Ovary (tissue), 9 donors: Measurements from ENCODE around the gene FER. TPM values are rescaled to one million over a fixed set of nuclear protein-coding genes. Genes with fewer than 3 reads are reported as not detected.

Experiments
- DNase-seq, 5 donors: peaks; one replicate each; pipeline ENCODE4 v3.0.0-alpha.2; 2019 to 2020
- H3K27ac ChIP-seq, 2 donors: fragments of 200-600 bp; one replicate each; pipeline versions ENCODE4 v1.5.1 to v1.8.0; 2019 to 2022
- H3K27me3 ChIP-seq: fragments of 200-600 bp; one replicate; pipeline ENCODE4 v1.8.0; 2022
- H3K36me3 ChIP-seq: fragments of 200-600 bp; sonication (generic); one replicate; pipeline ENCODE4 v1.5.1; 2019
- H3K4me1 ChIP-seq: one replicate; pipeline ENCODE4 v1.8.1; 2013; ENCODE audit warnings: mild to moderate bottlenecking, moderate library complexity; ENCODE audit not compliant: insufficient read depth
- H3K4me3 ChIP-seq: fragments of 200-600 bp; sonication (generic); one replicate; pipeline ENCODE4 v1.5.1; 2017
- H3K9me3 ChIP-seq, 2 donors: fragments of 200-600 bp in 1 of 2; sonication (generic) in 1 of 2; one replicate each; pipeline versions ENCODE4 v1.5.1 to v1.8.1; 2013 to 2019; ENCODE audit warnings: mild to moderate bottlenecking in 1 of 2, moderate library complexity in 1 of 2
- CTCF ChIP-seq, 3 donors: fragments of 450-650 bp in 2 of 3; fragments of 200-600 bp in 1 of 3; IDR thresholded peaks; one replicate each; pipeline versions ENCODE4 v1.5.1 to v1.8.0; 2016 to 2022; ENCODE audit warnings: antibody characterized with exemption in 3 of 3, mild to moderate bottlenecking in 1 of 3
- EP300 ChIP-seq: sonication (generic); formaldehyde crosslinking; IDR thresholded peaks from one replicate; pipeline ENCODE4 v1.6.1; 2017; ENCODE audit warnings: antibody characterized with exemption
- POLR2A ChIP-seq: fragments of 450-650 bp; IDR thresholded peaks from one replicate; pipeline ENCODE4 v1.6.1; 2017; ENCODE audit warnings: antibody characterized with exemption, mild to moderate bottlenecking, moderate library complexity
- WGBS, 3 donors: extraction: QIAGEN DNeasy Blood & Tissue Kit in 1 of 3; methylation state at CpG; one replicate each; pipeline versions ENCODE4 v1.1.5 to v1.1.7; 2013 to 2017; 5-methylcytosine and 5-hydroxymethylcytosine counted together
- intact Hi-C, 4 donors: fragments of 100-400 bp; cut with DNase I; formaldehyde crosslinking; loops; one replicate each; pipeline versions ENCODE4 v1.11.0 to v1.15.1; 2022 to 2023
- polyA plus RNA-seq, 2 donors: library from polyadenylated mRNA; stranded (reverse); fragments of 200-250 nt in 1 of 2; fragments of 350-450 nt in 1 of 2; fragmentation: Illumina TruSeq in 1 of 2; extraction: RNeasy Lipid Tissue Mini Kit (QIAGEN cat#74804) in 1 of 2; gene quantifications; one replicate each; pipeline ENCODE4 v1.2.3, GENCODE V29; 2013 to 2014
- total RNA-seq, 7 donors: library from RNA; depleted of rRNA in 2 of 7; stranded (reverse); fragments of >200 nt in 2 of 7; fragmentation: NEBNext Ultra II Directional in 3 of 7; extraction: Animal tissue kit (Norgen Biotek cat#: 25700) in 3 of 7; gene quantifications; one replicate each; pipeline versions ENCODE4 v1.1.0 to v1.2.4, GENCODE V29; 2016 to 2023
- donor health status: DM: no; HTN: no; CAD: no; lungs with moderate emphysema.
- donor health status: DM: no; HTN: no; CAD: no.
- donor health status: Bipolar disorder and iron deficiency.
- donor health status: DM: yes; HTN: yes; CAD: no.
- donor health status: DM: no; HTN: no; CAD: no.
- donor health status: DM: yes; HTN: yes; CAD: no.

Gene FER
- total and polyA plus RNA-seq, 9 donors = 3.0 to 36.0 (median 28.0) TPM

GRCh38 chr5:109062664-109063063 is 315.0 kb downstream of the FER start:
- H3K4me3 ChIP-seq = no peak overlapping the region
- no peak for TF ChIP-seq POLR2A
- H3K9me3 ChIP-seq = no peaks in the 10 kb centered on the region
- no peak overlapping the region for H3K27ac ChIP-seq
- DNase-seq = no peak
- H3K27me3 ChIP-seq = no peaks in the 10 kb centered on the region
- WGBS, 3 donors = 29 to 51% (median 39%) methylated on average over 1 of the region's 1 CpG
- intact Hi-C loops = no loop called here
- H3K4me1 ChIP-seq = no peaks in the 10 kb centered on the region
- H3K36me3 ChIP-seq = no peaks in the 10 kb centered on the region

GRCh38 chr5:109063223-109063622 is 315.5 kb downstream of the FER start:
- H3K4me1 ChIP-seq = no peaks in the 10 kb centered on the region
- 65 to 82% (median 69%) methylated on average over 1 of the region's 1 CpG for WGBS, 3 donors
- H3K9me3 ChIP-seq = no peaks in the 10 kb centered on the region
- intact Hi-C loops = no loop called here
- H3K27me3 ChIP-seq = no peaks in the 10 kb centered on the region
- TF ChIP-seq POLR2A = no peak
- TF ChIP-seq CTCF (IDR thresholded peaks at IDR 0.05) = no peak
- no peak for TF ChIP-seq EP300
- DNase-seq = no peak
- H3K27ac ChIP-seq = no peak overlapping the region
- no peaks in the 10 kb centered on the region for H3K36me3 ChIP-seq
- no peak overlapping the region for H3K4me3 ChIP-seq

GRCh38 chr5:109076741-109077140 is 329.0 kb downstream of the FER start:
- Histone ChIP-seq H3K4me3 (no peak overlapping the region), H3K27me3 (no peaks in the 10 kb centered on the region), H3K9me3 (no peaks in the 10 kb centered on the region), H3K27ac (no peak overlapping the region), H3K36me3 (no peaks in the 10 kb centered on the region), H3K4me1 (no peaks in the 10 kb centered on the region)
- TF ChIP-seq POLR2A = no peak
- TF ChIP-seq CTCF (IDR thresholded peaks at IDR 0.05) = no peak
- no peak for TF ChIP-seq EP300
- no peak for DNase-seq
- intact Hi-C loops = no loop called here
- WGBS, 3 donors = 92 to 98% (median 97%) methylated on average over 2 of the region's 2 CpGs

- intact Hi-C loops = no loop called here
- DNase-seq = no peak
- no peak for TF ChIP-seq POLR2A
- TF ChIP-seq CTCF (IDR thresholded peaks at IDR 0.05) = no peak
- TF ChIP-seq EP300 = no peak
- no peak overlapping the region for H3K27ac ChIP-seq
- no peaks in the 10 kb centered on the region for H3K36me3 ChIP-seq
- H3K4me3 ChIP-seq = no peak overlapping the region
- H3K4me1 ChIP-seq = no peaks in the 10 kb centered on the region
- no peaks in the 10 kb centered on the region for H3K27me3 ChIP-seq
- H3K9me3 ChIP-seq = no peaks in the 10 kb centered on the region
Measured at GRCh38 chr5:109078448-109078847, 330.8 kb downstream of the FER start.

GRCh38 chr5:109080481-109080880 is 332.8 kb downstream of the FER start:
- Histone ChIP-seq H3K27me3 (no peaks in the 10 kb centered on the region), H3K4me1 (no peaks in the 10 kb centered on the region), H3K4me3 (no peak overlapping the region), H3K9me3 (no peaks in the 10 kb centered on the region), H3K27ac (no peak overlapping the region), H3K36me3 (no peaks in the 10 kb centered on the region)
- WGBS, 3 donors = 94 to 98% (median 96%) methylated on average over 3 of the region's 3 CpGs
- TF ChIP-seq EP300 (no peak), POLR2A (no peak), CTCF (IDR thresholded peaks at IDR 0.05) (no peak)
- intact Hi-C loops = no loop called here
- DNase-seq = no peak
